CD14-positive monocyte (primary cell): ENCODE results near the gene TSHZ1. TPM values are rescaled to one million over a fixed set of nuclear protein-coding genes. Genes with fewer than 3 reads are reported as not detected.

ENCODE experiments used
- DNase-seq, 3 donors: peaks; one replicate each; pipeline ENCODE4 v3.0.0-alpha.2; 2011 to 2022
- H2AFZ ChIP-seq: 2 replicates; pipeline ENCODE4 v1.6.0; 2012; ENCODE audit warnings: mild to moderate bottlenecking, low read depth, low read length, inconsistent platforms; ENCODE audit not compliant: insufficient read depth, poor library complexity, severe bottlenecking
- H3K27ac ChIP-seq, 2 donors: 1 replicate in 1 of 2; 2 replicates in 1 of 2; pipeline ENCODE4 v1.5.1; 2012 to 2013; ENCODE audit warnings: low read length in 2 of 2, control low read depth in 1 of 2, inconsistent platforms in 1 of 2, low read depth in 1 of 2, mild to moderate bottlenecking in 1 of 2
- H3K27me3 ChIP-seq, 2 donors: one replicate each; pipeline versions ENCODE4 v1.6.0 to v1.6.1; 2011 to 2013; ENCODE audit warnings: low read length in 2 of 2; ENCODE audit not compliant: control insufficient read depth in 2 of 2, insufficient read depth in 2 of 2
- H3K36me3 ChIP-seq, 2 donors: replicated peaks in 1 of 2; 1 replicate in 1 of 2; 2 replicates in 1 of 2; pipeline versions ENCODE4 v1.5.1 to v1.6.1; 2012 to 2013; ENCODE audit warnings: low read length in 2 of 2, control low read depth in 1 of 2, inconsistent platforms in 1 of 2, mild to moderate bottlenecking in 1 of 2; ENCODE audit not compliant: insufficient read depth in 2 of 2, control insufficient read depth in 1 of 2
- H3K4me1 ChIP-seq, 2 donors: 1 replicate in 1 of 2; 2 replicates in 1 of 2; pipeline versions ENCODE4 v1.5.1 to v1.6.1; 2012 to 2013; ENCODE audit warnings: low read length in 2 of 2, control low read depth in 1 of 2, inconsistent platforms in 1 of 2, mild to moderate bottlenecking in 1 of 2, moderate library complexity in 1 of 2; ENCODE audit not compliant: insufficient read depth in 2 of 2, control insufficient read depth in 1 of 2
- H3K4me2 ChIP-seq: replicated peaks from 2 replicates; pipeline ENCODE3; 2012; ENCODE audit warnings: low read length, moderate library complexity, mild to moderate bottlenecking; ENCODE audit not compliant: poor library complexity, severe bottlenecking; ENCODE audit errors: extremely low read depth
- H3K4me3 ChIP-seq, 3 experiments: fragments of 200-600 bp in 1 of 3; sonication (generic) in 1 of 3; replicated peaks in 1 of 3; 1 replicate in 2 of 3; 2 replicates in 1 of 3; pipeline ENCODE4 v1.5.1; 2011 to 2013; ENCODE audit warnings: low read length in 3 of 3, mild to moderate bottlenecking in 3 of 3, control low read depth in 2 of 3, low read depth in 2 of 3, inconsistent platforms in 1 of 3, moderate library complexity in 1 of 3
- H3K79me2 ChIP-seq: 2 replicates; pipeline ENCODE4 v1.6.0; 2012; ENCODE audit warnings: mild to moderate bottlenecking, control low read depth, inconsistent platforms, low read length, moderate library complexity; ENCODE audit not compliant: insufficient read depth
- H3K9ac ChIP-seq: 2 replicates; pipeline ENCODE4 v1.6.0; 2017; ENCODE audit warnings: low read length, mild to moderate bottlenecking; ENCODE audit not compliant: insufficient read depth, poor library complexity, severe bottlenecking
- H3K9me3 ChIP-seq, 2 donors: replicated peaks in 1 of 2; 1 replicate in 1 of 2; 2 replicates in 1 of 2; pipeline versions ENCODE4 v1.5.1 to v1.6.1; 2012 to 2013; ENCODE audit warnings: low read length in 2 of 2, control low read depth in 1 of 2; ENCODE audit not compliant: control insufficient read depth in 1 of 2, insufficient read depth in 1 of 2
- H4K20me1 ChIP-seq: 2 replicates; pipeline ENCODE4 v1.6.0; 2012; ENCODE audit warnings: mild to moderate bottlenecking, low read length, control low read depth, moderate library complexity; ENCODE audit not compliant: insufficient read depth
- H3K27ac Mint-ChIP-seq, 7 donors: one replicate each; pipeline ENCODE4 v1.8.0; 2020; ENCODE audit warnings: mild to moderate bottlenecking in 7 of 7, mixed read lengths in 7 of 7, moderate library complexity in 6 of 7, inconsistent platforms in 2 of 7
- H3K27me3 Mint-ChIP-seq, 3 donors: one replicate each; pipeline ENCODE4 v1.8.0; 2021 to 2022; ENCODE audit warnings: low read depth in 3 of 3, mild to moderate bottlenecking in 3 of 3, mixed read lengths in 3 of 3, moderate library complexity in 3 of 3, inconsistent platforms in 1 of 3
- H3K36me3 Mint-ChIP-seq, 2 donors: one replicate each; pipeline ENCODE4 v1.8.0; 2020; ENCODE audit warnings: mixed read lengths in 2 of 2, inconsistent platforms in 1 of 2, mild to moderate bottlenecking in 1 of 2
- H3K4me1 Mint-ChIP-seq: one replicate; pipeline ENCODE4 v1.8.0; 2020; ENCODE audit warnings: mild to moderate bottlenecking, mixed read lengths
- H3K4me3 Mint-ChIP-seq, 2 donors: one replicate each; pipeline ENCODE4 v1.8.0; 2020; ENCODE audit warnings: mild to moderate bottlenecking in 2 of 2, mixed read lengths in 2 of 2, moderate library complexity in 1 of 2
- H3K9me3 Mint-ChIP-seq, 7 donors: one replicate each; pipeline ENCODE4 v1.8.0; 2020 to 2022; ENCODE audit warnings: mixed read lengths in 7 of 7, mild to moderate bottlenecking in 6 of 7, moderate library complexity in 6 of 7, inconsistent platforms in 2 of 7
- WGBS: methylation state at CpG from one replicate; pipeline ENCODE4 v1.1.5; 2013; ENCODE audit warnings: missing lambda C conversion rate; ENCODE audit not compliant: insufficient coverage; 5-methylcytosine and 5-hydroxymethylcytosine counted together
- intact Hi-C, 2 donors: fragments of 100-400 bp; cut with micrococcal nuclease; formaldehyde crosslinking; loops; one replicate each; pipeline versions ENCODE4 v1.15.0 to v1.15.1; 2023
- polyA plus RNA-seq, 3 donors: library from polyadenylated mRNA; depleted of rRNA in 1 of 3; unstranded in 2 of 3; stranded (reverse) in 1 of 3; fragments of 300-500 nt in 2 of 3; fragments of >200 nt in 1 of 3; fragmentation: Illumina TruSeq in 2 of 3; gene quantifications; 1 replicate in 2 of 3; 2 replicates in 1 of 3; pipeline ENCODE4 v1.2.3, GENCODE V29; 2012 to 2021
- TF ChIP-seq, protein P1 (sequence below): fragments of 200-600 bp; IDR thresholded peaks from one replicate; pipeline ENCODE4 v1.8.0; 2022; ENCODE audit warnings: antibody characterized with exemption, mild to moderate bottlenecking

Gene TSHZ1
- polyA plus RNA-seq, 3 donors = 0.76 to 3.3 (median 1.4) TPM

- Mint-ChIP-seq H3K36me3 (no peaks in the 10 kb centered on the region), H3K4me1 (peaks cover 16% of the 10 kb centered on the region), H3K27ac (no peak overlapping the region), H3K27me3 (peaks cover 10 to 16% (median 13%) of the 10 kb centered on the region in 3 donors), H3K9me3 (peaks cover 0 to 6% (median 2%) of the 10 kb centered on the region in 7 donors), H3K4me3 (no peak overlapping the region)
- Histone ChIP-seq H2AFZ (no peak overlapping the region), H3K9me3 (no peaks in the 10 kb centered on the region), H3K36me3 (no peaks in the 10 kb centered on the region), H3K4me2 (no peak overlapping the region), H3K27ac (no peak overlapping the region), H3K79me2 (no peaks in the 10 kb centered on the region), H3K4me1 (no peaks in the 10 kb centered on the region), H3K4me3 (no peak overlapping the region), H3K9ac (no peak overlapping the region), H4K20me1 (no peaks in the 10 kb centered on the region), H3K27me3 (no peaks in the 10 kb centered on the region)
- intact Hi-C loops = no loop called here
- 83% methylated on average over 1 of the region's 3 CpGs for WGBS
- TF ChIP-seq, protein P1, sequence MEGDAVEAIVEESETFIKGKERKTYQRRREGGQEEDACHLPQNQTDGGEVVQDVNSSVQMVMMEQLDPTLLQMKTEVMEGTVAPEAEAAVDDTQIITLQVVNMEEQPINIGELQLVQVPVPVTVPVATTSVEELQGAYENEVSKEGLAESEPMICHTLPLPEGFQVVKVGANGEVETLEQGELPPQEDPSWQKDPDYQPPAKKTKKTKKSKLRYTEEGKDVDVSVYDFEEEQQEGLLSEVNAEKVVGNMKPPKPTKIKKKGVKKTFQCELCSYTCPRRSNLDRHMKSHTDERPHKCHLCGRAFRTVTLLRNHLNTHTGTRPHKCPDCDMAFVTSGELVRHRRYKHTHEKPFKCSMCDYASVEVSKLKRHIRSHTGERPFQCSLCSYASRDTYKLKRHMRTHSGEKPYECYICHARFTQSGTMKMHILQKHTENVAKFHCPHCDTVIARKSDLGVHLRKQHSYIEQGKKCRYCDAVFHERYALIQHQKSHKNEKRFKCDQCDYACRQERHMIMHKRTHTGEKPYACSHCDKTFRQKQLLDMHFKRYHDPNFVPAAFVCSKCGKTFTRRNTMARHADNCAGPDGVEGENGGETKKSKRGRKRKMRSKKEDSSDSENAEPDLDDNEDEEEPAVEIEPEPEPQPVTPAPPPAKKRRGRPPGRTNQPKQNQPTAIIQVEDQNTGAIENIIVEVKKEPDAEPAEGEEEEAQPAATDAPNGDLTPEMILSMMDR = no peak
- no peak for DNase-seq
These were observed 46.1 kb upstream of the TSHZ1 start for GRCh38 chr18:75164479-75164878.

- Histone ChIP-seq H3K9me3 (no peaks in the 10 kb centered on the region), H3K27ac (no peak overlapping the region), H3K4me2 (no peak overlapping the region), H4K20me1 (no peaks in the 10 kb centered on the region), H3K4me3 (no peak overlapping the region), H3K4me1 (no peaks in the 10 kb centered on the region), H3K79me2 (no peaks in the 10 kb centered on the region), H3K9ac (no peak overlapping the region), H2AFZ (no peak overlapping the region), H3K36me3 (no peaks in the 10 kb centered on the region), H3K27me3 (no peaks in the 10 kb centered on the region)
- WGBS = 100% methylated on average over 2 of the region's 8 CpGs
- Mint-ChIP-seq H3K27ac (no peak overlapping the region), H3K9me3 (peaks cover 0 to 6% (median 2%) of the 10 kb centered on the region in 7 donors), H3K4me1 (peaks cover 11% of the 10 kb centered on the region), H3K36me3 (no peaks in the 10 kb centered on the region), H3K27me3 (peaks cover 7 to 12% (median 10%) of the 10 kb centered on the region in 3 donors), H3K4me3 (no peak overlapping the region)
- TF ChIP-seq, protein P1 = no peak
- no peak for DNase-seq
- intact Hi-C loops = no loop called here
These were observed 44.7 kb upstream of the TSHZ1 start for GRCh38 chr18:75165926-75166325.
